ENCODE measurements around the gene NR3C2. TPM values are rescaled to one million over a fixed set of nuclear protein-coding genes. Genes with fewer than 3 reads are reported as not detected.
A peak's percentile ranks its signal among the peaks of the same experiment; 100 is the strongest.

NR3C2 gene
- total and polyA plus RNA-seq, 4 donors, result 2.0 to 11.5 (median 3.2) TPM

DNA sequence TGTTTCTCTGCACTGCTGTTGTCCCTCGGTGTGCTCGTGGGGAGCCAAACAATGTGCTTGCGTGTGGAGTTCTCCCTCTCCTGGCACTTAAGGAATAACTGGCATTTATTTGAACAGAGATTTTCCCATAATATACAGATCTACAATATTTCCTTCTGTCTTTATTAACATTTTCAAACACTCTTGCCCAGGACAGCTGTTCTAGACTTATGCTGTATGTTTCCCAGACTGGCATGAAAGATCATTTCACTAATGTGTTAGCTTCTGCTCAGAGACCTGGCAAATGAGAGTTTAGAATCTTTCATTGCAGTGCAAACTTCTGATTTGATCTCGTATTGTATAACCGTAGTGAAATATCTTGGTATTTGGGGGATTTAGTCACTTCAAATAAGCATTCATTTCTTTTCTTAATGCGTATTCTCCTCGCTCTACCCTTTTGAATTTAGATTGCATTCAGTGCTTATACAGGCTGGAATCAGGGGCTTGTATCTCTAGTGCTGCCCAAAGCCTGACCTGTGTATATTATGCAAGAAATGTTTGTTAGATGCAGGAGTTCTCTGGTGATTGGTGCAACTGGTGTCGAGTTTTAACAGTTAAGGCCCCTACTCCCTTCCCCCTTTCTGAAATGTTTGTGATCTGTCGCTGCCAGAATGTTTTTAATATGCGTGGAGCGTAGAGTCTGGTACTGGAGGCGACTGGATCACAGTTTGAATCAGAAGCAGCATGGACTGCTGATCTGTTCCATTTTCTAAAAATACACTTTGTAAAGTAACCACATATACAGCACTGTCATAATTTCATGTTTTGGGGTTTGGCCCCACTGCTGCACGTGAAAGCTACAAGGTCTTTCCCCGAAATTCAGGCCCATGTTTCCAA is 384.0 kb downstream of the NR3C2 start (continued):
- no peak for TF ChIP-seq HNF4A (conservative IDR thresholded peaks at IDR 0.05)
- no peak for TF ChIP-seq GABPA (IDR thresholded peaks at IDR 0.05 in 1 of 2, conservative IDR thresholded peaks at IDR 0.05 in 1 of 2)

DNA sequence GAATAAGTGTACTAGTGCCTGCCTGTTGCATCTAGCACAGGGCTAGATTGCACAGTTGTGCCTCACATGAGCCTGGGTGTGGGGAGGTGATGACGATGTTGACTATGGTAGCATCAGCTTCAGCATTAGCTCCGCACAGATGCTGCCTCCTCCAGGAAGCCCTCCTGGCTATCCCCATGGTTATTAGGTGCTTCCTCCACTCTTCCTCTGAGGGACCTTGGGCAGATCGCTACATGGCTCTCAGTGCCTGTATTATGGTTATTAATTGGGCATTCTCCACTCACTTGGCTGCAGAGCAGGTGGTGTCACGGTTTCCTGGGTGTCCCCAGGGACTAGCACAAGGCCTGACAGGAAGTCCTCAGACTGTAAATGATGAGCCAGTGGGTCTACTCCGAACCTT is 384.7 kb downstream of the NR3C2 start:
- H3K27ac ChIP-seq (ENCODE audit: low read depth in 1 of 2, low read length in 2 of 2), result no peak overlapping the region
- no peak overlapping the region for H3K9ac ChIP-seq (ENCODE audit: low read depth in 1 of 2, low read length in 2 of 2)
- H3K27me3 ChIP-seq (ENCODE audit: control insufficient read depth in 4 of 4, insufficient read depth in 4 of 4, low read length in 3 of 4), result no peaks in the 10 kb centered on the region
- TF ChIP-seq FOXA2 (IDR thresholded peaks at IDR 0.05), result no peak
- TF ChIP-seq, protein P1, sequence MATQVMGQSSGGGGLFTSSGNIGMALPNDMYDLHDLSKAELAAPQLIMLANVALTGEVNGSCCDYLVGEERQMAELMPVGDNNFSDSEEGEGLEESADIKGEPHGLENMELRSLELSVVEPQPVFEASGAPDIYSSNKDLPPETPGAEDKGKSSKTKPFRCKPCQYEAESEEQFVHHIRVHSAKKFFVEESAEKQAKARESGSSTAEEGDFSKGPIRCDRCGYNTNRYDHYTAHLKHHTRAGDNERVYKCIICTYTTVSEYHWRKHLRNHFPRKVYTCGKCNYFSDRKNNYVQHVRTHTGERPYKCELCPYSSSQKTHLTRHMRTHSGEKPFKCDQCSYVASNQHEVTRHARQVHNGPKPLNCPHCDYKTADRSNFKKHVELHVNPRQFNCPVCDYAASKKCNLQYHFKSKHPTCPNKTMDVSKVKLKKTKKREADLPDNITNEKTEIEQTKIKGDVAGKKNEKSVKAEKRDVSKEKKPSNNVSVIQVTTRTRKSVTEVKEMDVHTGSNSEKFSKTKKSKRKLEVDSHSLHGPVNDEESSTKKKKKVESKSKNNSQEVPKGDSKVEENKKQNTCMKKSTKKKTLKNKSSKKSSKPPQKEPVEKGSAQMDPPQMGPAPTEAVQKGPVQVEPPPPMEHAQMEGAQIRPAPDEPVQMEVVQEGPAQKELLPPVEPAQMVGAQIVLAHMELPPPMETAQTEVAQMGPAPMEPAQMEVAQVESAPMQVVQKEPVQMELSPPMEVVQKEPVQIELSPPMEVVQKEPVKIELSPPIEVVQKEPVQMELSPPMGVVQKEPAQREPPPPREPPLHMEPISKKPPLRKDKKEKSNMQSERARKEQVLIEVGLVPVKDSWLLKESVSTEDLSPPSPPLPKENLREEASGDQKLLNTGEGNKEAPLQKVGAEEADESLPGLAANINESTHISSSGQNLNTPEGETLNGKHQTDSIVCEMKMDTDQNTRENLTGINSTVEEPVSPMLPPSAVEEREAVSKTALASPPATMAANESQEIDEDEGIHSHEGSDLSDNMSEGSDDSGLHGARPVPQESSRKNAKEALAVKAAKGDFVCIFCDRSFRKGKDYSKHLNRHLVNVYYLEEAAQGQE (IDR thresholded peaks at IDR 0.05), result no peak
- TF ChIP-seq TAF1 (conservative IDR thresholded peaks at IDR 0.05), result no peak
- no peak for TF ChIP-seq HNF4A (conservative IDR thresholded peaks at IDR 0.05)
- TF ChIP-seq, protein P2, sequence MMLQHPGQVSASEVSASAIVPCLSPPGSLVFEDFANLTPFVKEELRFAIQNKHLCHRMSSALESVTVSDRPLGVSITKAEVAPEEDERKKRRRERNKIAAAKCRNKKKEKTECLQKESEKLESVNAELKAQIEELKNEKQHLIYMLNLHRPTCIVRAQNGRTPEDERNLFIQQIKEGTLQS (IDR thresholded peaks at IDR 0.05), result no peak
- TF ChIP-seq RAD21 (IDR thresholded peaks at IDR 0.05), result no peak
- TF ChIP-seq GABPA (IDR thresholded peaks at IDR 0.05 in 1 of 2, conservative IDR thresholded peaks at IDR 0.05 in 1 of 2), result no peak
- TF ChIP-seq YY1 (IDR thresholded peaks at IDR 0.05), result no peak
- no peak for TF ChIP-seq NR2F2 (IDR thresholded peaks at IDR 0.05)
- no peak for TF ChIP-seq RXRA (IDR thresholded peaks at IDR 0.05)
- no peak for TF ChIP-seq JUND (IDR thresholded peaks at IDR 0.05)
- H3K36me3 ChIP-seq (ENCODE audit: control insufficient read depth in 4 of 4, insufficient read depth in 3 of 4, low read depth in 1 of 4, low read length in 3 of 4), result no peaks in the 10 kb centered on the region
- no peak overlapping the region for H3K4me3 ChIP-seq (ENCODE audit: low read depth in 1 of 3, low read length in 3 of 3)
- no peak for DNase-seq (ENCODE audit: low spot score)
- no peaks in the 10 kb centered on the region for H3K9me3 ChIP-seq (ENCODE audit: control insufficient read depth in 4 of 4, low read length in 3 of 4)
- peaks cover 0 to 45% (median 22%) of the 10 kb centered on the region in 4 donors for H3K4me1 ChIP-seq (ENCODE audit: control insufficient read depth in 4 of 4, insufficient read depth in 4 of 4, low read length in 3 of 4)
- WGBS, result 96% methylated on average over 5 of the region's 5 CpGs

DNA sequence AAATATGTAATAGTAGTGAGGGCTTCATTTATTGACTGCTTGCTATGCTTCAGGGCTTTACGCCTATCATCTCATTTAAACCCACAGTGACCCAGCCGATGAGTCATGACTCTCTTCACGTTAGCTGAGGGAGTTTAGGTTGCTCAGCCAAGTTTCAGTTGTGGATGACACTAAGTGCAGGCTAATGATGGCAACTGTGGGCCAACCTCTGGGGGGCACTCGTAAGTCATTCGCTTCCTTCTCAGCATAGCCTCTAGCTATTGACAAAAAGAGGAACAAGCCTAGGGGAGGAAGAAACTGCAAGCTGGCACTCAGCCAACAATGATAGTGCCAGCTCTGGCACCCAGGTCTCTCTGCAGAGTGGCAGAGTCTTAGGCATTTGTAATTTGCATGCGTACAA is 385.3 kb downstream of the NR3C2 start:
- H3K27ac ChIP-seq (ENCODE audit: low read depth in 1 of 2, low read length in 2 of 2), result peak overlapping the region in 1 of 2 donors; percentile 30
- H3K9ac ChIP-seq (ENCODE audit: low read depth in 1 of 2, low read length in 2 of 2), result no peak overlapping the region
- WGBS, result 65% methylated on average over 6 of the region's 6 CpGs
- no peaks in the 10 kb centered on the region for H3K27me3 ChIP-seq (ENCODE audit: control insufficient read depth in 4 of 4, insufficient read depth in 4 of 4, low read length in 3 of 4)
- no peaks in the 10 kb centered on the region for H3K36me3 ChIP-seq (ENCODE audit: control insufficient read depth in 4 of 4, insufficient read depth in 3 of 4, low read depth in 1 of 4, low read length in 3 of 4)
- H3K4me1 ChIP-seq (ENCODE audit: control insufficient read depth in 4 of 4, insufficient read depth in 4 of 4, low read length in 3 of 4), result peaks cover 0 to 39% (median 21%) of the 10 kb centered on the region in 4 donors
- H3K4me3 ChIP-seq (ENCODE audit: low read depth in 1 of 3, low read length in 3 of 3), result no peak overlapping the region
- peak; percentile 37 for DNase-seq (ENCODE audit: low spot score)
- H3K9me3 ChIP-seq (ENCODE audit: control insufficient read depth in 4 of 4, low read length in 3 of 4), result no peaks in the 10 kb centered on the region
- TF ChIP-seq GABPA (IDR thresholded peaks at IDR 0.05 in 1 of 2, conservative IDR thresholded peaks at IDR 0.05 in 1 of 2), result no peak
- TF ChIP-seq RAD21 (IDR thresholded peaks at IDR 0.05), result peak; percentile 53 to 68
- TF ChIP-seq YY1 (IDR thresholded peaks at IDR 0.05), result no peak
- TF ChIP-seq JUND (IDR thresholded peaks at IDR 0.05), result peak in 1 of 2 donors; percentile 75
- TF ChIP-seq, protein P2 (IDR thresholded peaks at IDR 0.05), result no peak
